Mucosa of gallbladder (tissue), 1 donor: ENCODE results near the gene ATAT1. TPM values are rescaled to one million over a fixed set of nuclear protein-coding genes. Genes with fewer than 3 reads are reported as not detected.

Experiments
- DNase-seq: peaks from one replicate; pipeline ENCODE4 v3.0.0-alpha.2; 2020; ENCODE audit warnings: low spot score
- total RNA-seq: library from RNA; stranded (reverse); gene quantifications from one replicate; pipeline ENCODE4 v1.2.1, GENCODE V29; 2021
- donor health status: DM: no; HTN: no; CAD: no.

Gene ATAT1
- total RNA-seq, 1 donor from 2014 or later = 23.5 TPM

GRCh38 chr6:30613251-30614043, 13.2 kb upstream of the ATAT1 start:
- DNase-seq = no peak

DNA sequence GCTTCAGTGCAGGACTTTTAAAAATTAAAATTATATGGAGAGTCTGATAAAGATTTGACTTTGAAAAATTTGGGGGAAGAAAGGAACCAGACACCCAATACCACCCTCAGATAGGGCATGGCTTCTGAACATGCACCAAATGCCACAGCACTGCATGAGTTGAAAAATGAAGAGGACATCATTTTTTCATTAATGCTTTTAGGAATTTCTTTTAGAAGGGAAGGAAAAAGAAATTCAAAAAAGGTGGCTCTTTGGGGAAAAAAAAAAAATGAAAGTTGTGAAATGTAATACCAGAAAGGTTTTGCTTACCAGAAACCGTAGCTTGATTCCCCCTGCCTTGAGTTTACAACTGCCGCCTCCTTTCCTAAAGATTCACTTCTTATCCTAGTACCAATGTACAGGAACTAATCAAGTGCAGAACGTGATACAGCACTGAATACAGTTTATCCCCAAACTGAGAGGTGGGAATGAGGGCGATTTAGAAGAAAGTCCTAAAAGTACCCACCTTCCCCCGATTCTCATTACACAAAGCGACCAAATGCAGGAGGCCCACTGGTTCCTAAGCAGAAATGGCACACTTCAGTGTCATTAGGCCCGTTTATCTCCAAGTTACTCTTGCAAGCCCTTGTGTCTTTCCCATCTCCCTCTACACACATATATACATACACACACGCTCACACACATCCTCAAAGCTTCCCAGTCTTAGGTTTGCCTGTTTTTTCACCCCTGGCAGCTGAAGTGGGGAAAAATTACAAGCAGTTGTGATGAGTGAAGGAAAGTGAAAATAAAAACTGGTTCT, 12.4 kb upstream of the ATAT1 start:
- DNase-seq = no peak

DNA sequence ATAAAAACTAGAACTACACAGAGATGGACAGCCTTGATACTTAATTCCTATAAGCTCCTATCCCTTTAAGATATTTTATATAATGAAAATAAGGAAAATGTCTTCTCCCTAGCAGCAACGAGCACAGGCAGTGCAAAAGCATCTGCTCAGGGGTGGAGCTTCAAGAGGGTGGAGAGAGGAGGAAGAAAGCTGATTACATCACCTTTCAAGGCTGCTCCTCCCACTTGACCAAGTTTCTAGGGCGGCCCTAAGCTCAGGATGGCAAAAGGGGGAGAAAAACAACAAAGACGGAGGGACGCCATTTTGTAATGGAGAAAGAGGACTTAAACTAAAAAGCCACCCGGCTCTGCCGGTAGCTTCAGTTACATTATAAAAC, 11.8 kb upstream of the ATAT1 start:
- DNase-seq = peak; percentile 94

DNA sequence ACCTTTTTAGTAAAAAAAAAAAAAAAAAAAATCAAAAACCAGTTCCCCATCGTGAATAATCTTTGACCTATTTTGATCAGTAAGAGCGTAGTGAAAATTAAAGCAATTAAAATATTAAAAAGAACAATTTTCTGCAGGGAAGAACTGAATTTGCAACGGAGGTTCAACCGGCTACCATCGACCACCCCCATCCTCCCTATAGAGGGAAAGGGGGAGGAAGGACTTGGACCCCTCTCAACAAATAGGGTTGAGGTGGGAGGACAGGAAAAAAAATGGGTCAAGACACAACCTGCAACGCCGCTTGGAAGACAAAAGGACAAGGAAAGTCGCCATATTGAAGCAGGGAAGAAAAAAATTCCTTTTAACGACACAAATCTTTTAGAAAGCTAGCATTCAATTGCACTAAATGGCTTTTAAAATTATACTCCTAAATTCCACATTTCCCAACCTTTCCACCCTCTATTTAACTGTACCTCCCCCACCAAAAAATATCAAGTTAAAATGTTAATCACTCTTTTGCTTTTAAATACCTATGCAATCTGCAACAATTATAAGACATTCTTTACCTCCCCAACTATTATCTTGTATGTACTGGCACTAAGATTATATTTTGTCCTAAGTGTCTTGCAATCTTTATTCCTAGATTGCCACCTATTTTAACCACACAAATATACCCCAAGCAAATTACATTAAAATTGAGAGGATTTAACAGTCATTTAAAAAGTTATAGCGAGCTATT, 11.3 kb upstream of the ATAT1 start:
- DNase-seq = peak; percentile 47

- peak; percentile 18 for DNase-seq
Observed at GRCh38 chr6:30615958-30616810, 10.5 kb upstream of the ATAT1 start.

- DNase-seq = peak; percentile 100
Observed at GRCh38 chr6:30616811-30617564, 9.7 kb upstream of the ATAT1 start, which contains the start of gene PPP1R10. Gene PPP1R10 (minus strand): TSS chr6:30617243. CDS start chr6:30609944, 7,299 bp downstream.

DNA sequence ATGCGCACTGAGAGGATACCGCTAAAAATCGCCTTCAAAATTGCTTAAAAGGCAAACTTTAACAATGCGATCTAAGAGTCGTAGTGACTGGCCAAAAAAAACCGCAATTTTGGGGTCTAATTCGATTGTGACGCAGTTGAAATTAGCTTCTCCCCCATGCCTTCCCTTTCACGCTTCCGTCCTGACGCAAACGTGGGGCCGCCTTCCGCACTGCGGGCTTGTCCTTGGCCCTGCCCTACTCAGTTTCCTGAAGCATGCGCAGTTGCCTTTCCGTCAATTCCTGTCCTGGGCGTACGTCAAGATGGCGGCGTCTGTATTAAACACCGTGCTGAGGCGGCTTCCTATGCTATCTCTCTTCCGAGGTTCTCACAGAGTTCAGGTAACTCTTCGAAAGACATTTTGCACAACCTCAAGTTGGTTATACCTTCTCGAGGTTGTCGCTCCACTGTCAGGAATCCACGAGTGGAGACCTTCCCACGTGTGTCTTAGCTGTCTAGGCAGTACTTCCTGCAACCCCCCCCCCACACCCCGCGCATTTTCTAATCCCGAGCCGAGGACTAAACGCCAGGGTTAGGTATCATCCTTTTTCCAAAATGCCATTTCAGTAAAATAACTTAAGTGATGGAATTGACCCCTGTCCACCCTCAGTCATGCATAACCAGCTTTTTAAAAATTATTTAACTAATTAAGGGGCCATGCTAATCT, 9.0 kb upstream of the ATAT1 start, which contains the start of gene MRPS18B:
TSS of gene MRPS18B (plus strand) at position 276 of the 705 bp plus-strand sequence. CDS start at position 302, 26 bp downstream.
- DNase-seq = peak; percentile 98

DNA sequence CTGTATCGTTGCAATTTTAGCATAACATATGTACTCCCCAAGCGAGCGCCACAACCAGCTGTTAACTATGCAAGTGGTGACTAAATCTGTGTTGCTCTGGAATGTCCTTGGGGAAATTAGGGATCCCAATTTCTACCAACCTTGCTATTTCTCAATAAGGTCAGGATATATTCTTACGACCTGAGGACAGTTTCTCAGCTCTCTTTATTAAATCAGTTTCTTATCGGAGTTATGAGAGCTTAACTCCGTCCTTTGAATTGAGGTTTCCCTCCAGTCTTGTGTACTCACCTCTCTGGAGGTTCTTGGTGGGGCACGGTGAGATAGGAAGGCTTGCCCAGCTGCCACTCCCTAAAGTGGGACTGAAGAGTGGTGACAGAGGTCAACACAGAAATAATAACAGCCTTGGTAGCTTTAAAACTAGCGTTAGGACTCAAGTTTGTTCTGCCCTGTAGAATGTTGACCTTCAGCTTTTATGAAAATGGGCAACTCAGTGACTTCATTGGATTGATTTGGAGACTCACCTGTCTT, 8.3 kb upstream of the ATAT1 start:
- no peak for DNase-seq

- no peak for DNase-seq
Observed at GRCh38 chr6:30619561-30619960, 7.1 kb upstream of the ATAT1 start.

DNA sequence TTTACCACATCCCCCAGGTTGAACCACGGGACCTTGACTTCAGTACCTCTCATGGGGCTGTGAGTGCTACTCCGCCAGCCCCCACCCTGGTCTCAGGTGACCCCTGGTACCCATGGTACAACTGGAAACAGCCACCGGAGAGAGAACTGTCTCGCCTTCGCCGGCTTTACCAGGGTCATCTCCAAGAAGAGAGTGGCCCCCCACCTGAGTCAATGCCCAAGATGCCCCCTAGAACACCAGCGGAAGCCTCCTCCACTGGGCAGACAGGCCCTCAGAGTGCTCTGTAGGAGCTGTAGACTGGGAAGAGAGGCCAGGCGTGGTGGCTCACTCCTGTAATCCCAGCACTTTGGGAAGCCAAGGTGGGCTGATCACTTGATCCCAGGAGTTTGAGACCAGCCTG, 1.2 kb upstream of the ATAT1 start:
- no peak for DNase-seq

DNA sequence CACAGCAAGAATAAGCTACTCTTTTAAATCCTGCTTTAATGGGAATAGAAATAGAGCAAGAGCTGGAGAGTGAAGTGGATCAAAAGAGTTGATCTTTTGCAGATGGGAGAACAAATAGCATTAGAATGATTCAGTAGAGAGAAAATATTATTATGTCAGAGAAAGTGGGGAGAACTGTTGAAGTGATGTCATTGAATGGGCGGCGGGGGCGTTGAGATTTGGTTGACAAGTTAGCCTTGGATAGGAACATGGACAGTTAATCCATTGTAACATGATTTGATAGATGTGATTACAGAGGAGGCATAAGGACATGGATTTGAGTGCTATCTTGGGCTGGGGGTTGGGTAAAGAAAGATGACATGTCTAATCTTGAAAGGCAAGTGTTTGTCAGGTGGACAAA, 9.2 kb downstream of the ATAT1 start:
- DNase-seq = no peak

GRCh38 chr6:30640481-30640880, 13.8 kb downstream of the ATAT1 start:
- no peak for DNase-seq

- DNase-seq = no peak
Observed at GRCh38 chr6:30641048-30641447, 14.4 kb downstream of the ATAT1 start.

GRCh38 chr6:30643656-30644055, 17.0 kb downstream of the ATAT1 start:
- no peak for DNase-seq

DNA sequence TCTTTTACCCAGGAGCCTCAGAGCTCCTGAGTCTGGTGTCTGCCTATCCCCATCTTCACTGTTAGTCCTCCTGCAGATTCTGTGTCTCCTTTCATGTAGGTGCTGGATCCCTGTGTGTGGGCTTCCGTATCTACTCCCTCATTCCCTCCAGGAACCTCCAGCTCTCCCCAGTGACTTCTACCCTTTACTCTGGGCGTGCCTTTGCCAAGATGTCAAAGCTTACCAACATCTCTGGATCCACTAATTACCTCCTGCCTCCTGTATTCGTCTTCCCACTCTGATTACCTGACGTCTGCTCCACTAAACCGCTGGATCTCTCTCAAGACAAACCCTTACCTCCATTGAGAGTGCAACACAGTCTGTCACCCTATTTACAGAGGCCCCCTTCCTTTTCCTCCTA, 18.1 kb downstream of the ATAT1 start:
- DNase-seq = no peak

DNA sequence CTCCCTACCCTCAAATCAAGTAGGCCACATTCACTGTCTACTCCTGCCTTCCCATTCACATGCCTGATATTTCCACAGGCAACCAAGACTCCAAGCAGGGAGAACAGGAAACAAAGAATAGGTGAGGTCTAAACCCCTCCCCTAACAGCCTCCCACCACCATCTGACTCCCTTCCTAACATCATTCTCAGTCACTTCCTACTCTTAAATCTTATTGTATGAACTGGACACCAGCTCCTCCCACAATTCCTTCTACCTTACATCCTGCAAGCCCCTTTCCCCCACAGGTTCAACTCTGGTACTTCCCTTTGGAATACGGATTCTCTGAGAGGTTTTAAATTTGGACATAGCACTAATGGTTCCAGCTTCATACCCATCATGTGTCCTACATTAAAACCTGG, 19.3 kb downstream of the ATAT1 start:
- DNase-seq = no peak

DNA sequence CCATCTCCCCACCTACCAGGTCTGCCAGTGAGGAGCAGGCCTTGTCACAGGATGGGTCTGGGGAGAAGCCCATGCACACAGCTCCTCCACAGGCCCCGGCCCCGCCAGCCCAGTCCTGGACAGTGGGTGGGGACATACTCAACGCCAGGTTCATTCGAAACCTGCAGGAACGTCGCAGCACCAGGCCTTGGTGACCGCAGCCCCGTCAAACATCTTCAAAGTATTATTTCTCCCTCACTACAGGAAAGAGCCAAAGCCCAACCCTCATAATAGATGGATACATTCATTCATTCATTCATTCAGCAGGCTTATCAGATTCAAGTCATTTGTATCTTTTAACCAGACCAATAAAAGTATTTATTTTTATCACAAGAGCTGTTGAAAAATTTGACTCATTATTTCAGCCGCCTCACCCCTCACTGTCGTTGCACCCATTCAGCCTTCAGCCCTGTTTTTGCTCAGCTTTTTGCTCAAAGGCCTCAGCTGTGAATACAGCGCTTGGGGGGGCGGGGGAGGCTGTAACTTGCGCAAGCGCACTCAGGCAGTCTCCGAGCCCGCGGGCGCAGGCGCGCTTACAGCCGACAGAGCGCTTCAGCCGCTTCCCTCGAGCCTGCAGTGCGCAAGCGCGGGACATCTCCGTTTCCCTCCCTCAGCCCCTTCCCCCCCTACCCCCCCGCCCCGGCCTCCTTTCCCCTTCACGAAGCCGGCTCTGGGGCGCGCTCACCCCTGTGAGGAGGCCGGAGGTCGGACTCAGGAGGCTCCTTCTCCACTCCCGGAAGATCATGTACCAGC, 20.0 kb downstream of the ATAT1 start, which contains the start of gene C6orf136:
TSS of gene C6orf136 (plus strand) at position 684 of the 792 bp plus-strand sequence. CDS start at position 783, 99 bp downstream.
- peak; percentile 95 for DNase-seq
